GM23248 (cell line): Measurements from ENCODE around the gene BCL7C.

ENCODE experiments used
- EZH2 ChIP-seq: fragments of 200-600 bp; sonication (generic); IDR thresholded peaks from 2 replicates; pipeline ENCODE4 v1.6.1; 2018; ENCODE audit warnings: antibody characterized with exemption, mild to moderate bottlenecking; ENCODE audit not compliant: insufficient read depth, poor library complexity, severe bottlenecking
- EZH2phosphoT487 ChIP-seq: fragments of 200-600 bp; sonication (generic); IDR thresholded peaks from 2 replicates; pipeline ENCODE4 v1.6.1; 2018; ENCODE audit warnings: antibody characterized with exemption, moderate library complexity, mild to moderate bottlenecking, low read depth; ENCODE audit not compliant: insufficient read depth

DNA sequence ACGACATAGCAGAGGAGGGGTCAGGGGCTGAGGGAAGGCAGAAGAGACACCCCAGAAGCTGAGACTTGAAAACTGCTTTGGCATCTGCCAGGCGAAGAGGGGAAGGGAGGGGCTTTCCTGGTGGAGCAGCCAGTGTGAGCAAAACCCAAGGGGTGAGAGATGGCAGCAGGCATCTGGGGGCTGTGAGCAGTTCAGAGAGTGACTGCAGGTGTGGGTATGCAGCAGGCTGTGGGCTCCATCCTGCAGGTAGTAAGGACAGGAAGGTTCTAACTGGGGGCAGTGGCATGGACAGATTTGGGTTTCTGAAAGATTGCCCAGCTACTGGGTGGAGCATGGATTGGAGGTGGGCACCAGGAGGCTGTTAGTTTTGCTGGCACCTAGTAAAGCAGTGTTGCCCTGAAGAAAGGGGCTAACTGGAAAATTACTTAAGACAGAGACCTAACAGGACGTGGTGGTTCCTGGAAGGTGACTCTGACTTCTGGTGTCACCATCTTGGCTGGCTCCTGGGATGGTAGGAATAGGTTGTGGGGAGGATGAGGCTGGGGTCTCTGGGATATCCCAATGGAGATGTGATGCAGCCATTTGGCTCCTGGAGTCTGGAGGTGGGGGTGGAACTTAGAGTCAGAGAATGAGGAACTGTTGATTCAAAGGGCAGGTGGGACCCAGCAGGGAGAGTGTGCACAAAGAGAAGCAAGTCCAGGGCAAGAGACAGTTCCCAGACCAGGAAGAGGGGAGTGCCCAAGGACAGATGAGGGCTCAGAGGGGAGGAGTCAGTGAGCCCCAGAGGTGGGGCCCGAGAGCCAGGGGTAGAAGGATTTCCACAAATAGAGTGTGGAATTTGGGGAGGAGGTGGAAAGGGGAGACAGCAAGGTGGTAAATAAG, 11.2 kb downstream of the BCL7C start:
- TF ChIP-seq EZH2 (no peak), EZH2phosphoT487 (no peak)
